ENCODE measurements around the gene TAS2R3.

DNA sequence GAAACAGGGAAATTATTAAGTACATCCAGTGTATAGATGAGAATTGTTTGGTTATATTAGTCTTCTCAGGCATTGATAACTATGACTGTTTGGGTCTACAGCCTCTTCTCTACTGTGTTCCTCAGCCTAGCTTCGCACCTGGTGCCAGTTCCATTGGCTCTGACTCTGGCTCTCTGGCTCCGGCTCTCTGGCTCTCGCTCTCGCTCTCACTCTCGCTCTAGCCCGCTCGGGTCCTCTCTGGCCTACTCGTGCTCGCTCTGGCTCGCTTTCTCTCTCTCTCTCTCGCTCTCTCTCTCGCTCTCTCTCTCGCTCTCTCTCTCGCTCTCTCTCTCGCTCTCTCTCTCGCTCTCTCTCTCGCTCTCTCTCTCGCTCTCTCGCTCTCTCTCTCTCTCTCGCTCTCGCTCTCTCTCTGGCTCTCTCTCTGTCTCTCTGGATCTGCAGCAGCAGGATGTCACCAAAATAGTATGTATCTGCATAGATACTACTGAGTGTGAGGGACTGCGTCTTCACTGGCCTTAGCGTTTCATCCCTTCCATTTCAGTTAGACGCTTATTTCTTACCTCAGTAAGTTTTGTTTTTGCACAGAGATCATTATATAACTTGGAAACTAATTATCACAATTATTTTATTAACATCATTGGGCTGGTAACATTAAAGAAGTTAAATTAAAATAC, 32.3 kb upstream of the TAS2R3 start:
- no peak for TF ChIP-seq POLR2A (IDR thresholded peaks at IDR 0.05)
- TF ChIP-seq POLR2AphosphoS5 (IDR thresholded peaks at IDR 0.05) = no peak
- TF ChIP-seq, protein P1, sequence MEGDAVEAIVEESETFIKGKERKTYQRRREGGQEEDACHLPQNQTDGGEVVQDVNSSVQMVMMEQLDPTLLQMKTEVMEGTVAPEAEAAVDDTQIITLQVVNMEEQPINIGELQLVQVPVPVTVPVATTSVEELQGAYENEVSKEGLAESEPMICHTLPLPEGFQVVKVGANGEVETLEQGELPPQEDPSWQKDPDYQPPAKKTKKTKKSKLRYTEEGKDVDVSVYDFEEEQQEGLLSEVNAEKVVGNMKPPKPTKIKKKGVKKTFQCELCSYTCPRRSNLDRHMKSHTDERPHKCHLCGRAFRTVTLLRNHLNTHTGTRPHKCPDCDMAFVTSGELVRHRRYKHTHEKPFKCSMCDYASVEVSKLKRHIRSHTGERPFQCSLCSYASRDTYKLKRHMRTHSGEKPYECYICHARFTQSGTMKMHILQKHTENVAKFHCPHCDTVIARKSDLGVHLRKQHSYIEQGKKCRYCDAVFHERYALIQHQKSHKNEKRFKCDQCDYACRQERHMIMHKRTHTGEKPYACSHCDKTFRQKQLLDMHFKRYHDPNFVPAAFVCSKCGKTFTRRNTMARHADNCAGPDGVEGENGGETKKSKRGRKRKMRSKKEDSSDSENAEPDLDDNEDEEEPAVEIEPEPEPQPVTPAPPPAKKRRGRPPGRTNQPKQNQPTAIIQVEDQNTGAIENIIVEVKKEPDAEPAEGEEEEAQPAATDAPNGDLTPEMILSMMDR (IDR thresholded peaks at IDR 0.05) = peak in 1 of 6 experiments; percentile 26
- no peak for TF ChIP-seq EP300 (IDR thresholded peaks at IDR 0.05)
